ENCODE results near the gene NTNG2.

NTNG2 gene

DNA sequence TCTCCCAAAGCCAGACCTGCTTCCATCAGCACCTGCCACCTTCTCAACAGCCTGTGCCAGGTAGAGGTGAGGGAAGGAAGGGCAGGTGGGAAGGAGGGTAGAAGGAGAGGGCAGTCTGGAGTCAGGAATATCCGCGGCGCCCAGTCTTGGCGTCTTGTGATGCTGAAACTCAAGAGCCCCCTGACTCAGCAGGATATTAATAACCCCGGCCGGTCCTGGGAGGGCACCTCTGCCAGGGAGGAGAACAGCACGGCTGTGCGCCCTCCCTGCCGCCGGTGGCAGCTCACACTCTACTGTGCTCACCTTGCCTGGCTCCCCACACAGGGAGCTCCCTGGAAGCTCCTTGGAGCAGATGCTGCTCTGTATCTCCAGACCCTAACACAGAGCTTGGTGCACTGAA, 11.6 kb upstream of the NTNG2 start:
- Histone ChIP-seq H3K27me3 (ENCODE audit: insufficient read depth, low read length, poor library complexity, severe bottlenecking) (no peaks in the 10 kb centered on the region), H3K79me2 (ENCODE audit: insufficient read depth, low read length) (no peaks in the 10 kb centered on the region)

DNA sequence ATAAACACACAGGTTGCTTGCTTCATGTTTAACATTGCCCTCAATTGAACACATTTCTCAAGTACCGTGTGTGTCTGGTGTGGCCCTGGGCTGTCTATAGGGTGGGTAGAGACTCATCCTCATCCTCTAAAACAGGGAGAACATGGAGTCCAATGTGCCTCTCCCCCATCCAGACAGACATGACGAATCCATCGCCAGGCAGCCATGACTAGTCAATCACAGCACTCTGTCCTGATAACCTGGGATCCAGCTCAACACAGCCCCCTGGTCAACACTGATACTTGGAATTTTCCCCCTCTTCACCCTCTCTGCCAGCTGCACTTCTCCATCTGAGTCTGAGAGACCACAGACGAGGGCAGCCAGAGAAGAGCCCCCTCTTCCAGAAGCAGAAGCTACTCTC, 10.7 kb upstream of the NTNG2 start:
- no peak overlapping the region for H3K4me3 ChIP-seq (ENCODE audit: low read length, poor library complexity, severe bottlenecking)
- no peak overlapping the region for H2AFZ ChIP-seq (ENCODE audit: low read length)
- H3K9ac ChIP-seq (ENCODE audit: low read depth, low read length, poor library complexity, severe bottlenecking), result no peak overlapping the region
- no peaks in the 10 kb centered on the region for H3K79me2 ChIP-seq (ENCODE audit: insufficient read depth, low read length)
- no peaks in the 10 kb centered on the region for H3K9me2 ChIP-seq (replicated peaks; ENCODE audit: low read depth, low read length)
- no peaks in the 10 kb centered on the region for H3K27me3 ChIP-seq (ENCODE audit: insufficient read depth, low read length, poor library complexity, severe bottlenecking)
- no peaks in the 10 kb centered on the region for H3K9me3 ChIP-seq (ENCODE audit: insufficient read depth, low read depth, low read length)
- H3K4me2 ChIP-seq (ENCODE audit: low read depth, low read length, poor library complexity, severe bottlenecking), result no peak overlapping the region
- TF ChIP-seq EZH2phosphoT487 (IDR thresholded peaks at IDR 0.05; ENCODE audit: borderline replicate concordance), result no peak
- TF ChIP-seq CTCF (conservative IDR thresholded peaks at IDR 0.05; ENCODE audit: low read length), result no peak
- no peaks in the 10 kb centered on the region for H3K4me1 ChIP-seq (ENCODE audit: insufficient read depth, low read length, poor library complexity, severe bottlenecking)
- H3F3A ChIP-seq (ENCODE audit: low read depth), result no peaks in the 10 kb centered on the region
- no peaks in the 10 kb centered on the region for H3K36me3 ChIP-seq (ENCODE audit: insufficient read depth, low read length)
- no peaks in the 10 kb centered on the region for H4K20me1 ChIP-seq (ENCODE audit: insufficient read depth, low read length, poor library complexity, severe bottlenecking)

More for the DNA sequence above, 11.6 kb upstream of the NTNG2 start:
- Histone ChIP-seq H3K4me3 (ENCODE audit: low read length, poor library complexity, severe bottlenecking) (no peak overlapping the region), H3K9me3 (ENCODE audit: insufficient read depth, low read depth, low read length) (no peaks in the 10 kb centered on the region), H3K36me3 (ENCODE audit: insufficient read depth, low read length) (no peaks in the 10 kb centered on the region), H3K4me1 (ENCODE audit: insufficient read depth, low read length, poor library complexity, severe bottlenecking) (no peaks in the 10 kb centered on the region), H3K9me2 (replicated peaks; ENCODE audit: low read depth, low read length) (no peaks in the 10 kb centered on the region), H4K20me1 (ENCODE audit: insufficient read depth, low read length, poor library complexity, severe bottlenecking) (no peaks in the 10 kb centered on the region), H2AFZ (ENCODE audit: low read length) (no peak overlapping the region), H3F3A (ENCODE audit: low read depth) (no peaks in the 10 kb centered on the region), H3K9ac (ENCODE audit: low read depth, low read length, poor library complexity, severe bottlenecking) (no peak overlapping the region), H3K4me2 (ENCODE audit: low read depth, low read length, poor library complexity, severe bottlenecking) (no peak overlapping the region)
- TF ChIP-seq EZH2phosphoT487 (IDR thresholded peaks at IDR 0.05; ENCODE audit: borderline replicate concordance) (no peak), CTCF (conservative IDR thresholded peaks at IDR 0.05; ENCODE audit: low read length) (no peak)

DNA sequence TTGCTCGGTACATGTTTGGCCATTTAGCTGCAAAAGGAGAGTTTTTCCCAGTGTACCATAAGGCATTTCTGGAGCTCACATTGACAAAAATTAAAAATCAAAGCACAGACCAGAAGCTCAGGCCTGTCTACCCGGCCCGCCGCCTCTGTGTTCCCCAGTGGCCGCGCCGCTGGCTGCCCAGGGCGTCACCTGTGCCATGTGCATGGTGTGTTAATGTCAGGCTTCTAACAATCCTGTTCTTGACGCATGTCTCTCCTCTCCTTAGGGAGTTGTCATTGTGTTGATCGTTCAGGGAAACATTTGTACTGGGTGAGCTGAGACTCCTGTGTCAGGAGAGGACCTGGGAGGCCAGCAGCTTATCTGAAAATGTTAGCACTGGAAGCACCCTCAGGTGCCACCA, 9.6 kb upstream of the NTNG2 start:
- no peaks in the 10 kb centered on the region for H3K36me3 ChIP-seq (ENCODE audit: insufficient read depth, low read length)
- H2AFZ ChIP-seq (ENCODE audit: low read length), result no peak overlapping the region
- H4K20me1 ChIP-seq (ENCODE audit: insufficient read depth, low read length, poor library complexity, severe bottlenecking), result no peaks in the 10 kb centered on the region
- no peaks in the 10 kb centered on the region for H3F3A ChIP-seq (ENCODE audit: low read depth)
- H3K9me2 ChIP-seq (replicated peaks; ENCODE audit: low read depth, low read length), result no peaks in the 10 kb centered on the region
- no peaks in the 10 kb centered on the region for H3K79me2 ChIP-seq (ENCODE audit: insufficient read depth, low read length)
- TF ChIP-seq EZH2phosphoT487 (IDR thresholded peaks at IDR 0.05; ENCODE audit: borderline replicate concordance) (no peak), CTCF (conservative IDR thresholded peaks at IDR 0.05; ENCODE audit: low read length) (no peak)
- no peak overlapping the region for H3K4me2 ChIP-seq (ENCODE audit: low read depth, low read length, poor library complexity, severe bottlenecking)
- no peak overlapping the region for H3K4me3 ChIP-seq (ENCODE audit: low read length, poor library complexity, severe bottlenecking)
- H3K27me3 ChIP-seq (ENCODE audit: insufficient read depth, low read length, poor library complexity, severe bottlenecking), result no peaks in the 10 kb centered on the region
- H3K9me3 ChIP-seq (ENCODE audit: insufficient read depth, low read depth, low read length), result no peaks in the 10 kb centered on the region
- H3K9ac ChIP-seq (ENCODE audit: low read depth, low read length, poor library complexity, severe bottlenecking), result no peak overlapping the region
- no peaks in the 10 kb centered on the region for H3K4me1 ChIP-seq (ENCODE audit: insufficient read depth, low read length, poor library complexity, severe bottlenecking)

Data from Loucy (cell line).